ENCODE measurements around the gene MICAL1.

- TF ChIP-seq, protein P1, sequence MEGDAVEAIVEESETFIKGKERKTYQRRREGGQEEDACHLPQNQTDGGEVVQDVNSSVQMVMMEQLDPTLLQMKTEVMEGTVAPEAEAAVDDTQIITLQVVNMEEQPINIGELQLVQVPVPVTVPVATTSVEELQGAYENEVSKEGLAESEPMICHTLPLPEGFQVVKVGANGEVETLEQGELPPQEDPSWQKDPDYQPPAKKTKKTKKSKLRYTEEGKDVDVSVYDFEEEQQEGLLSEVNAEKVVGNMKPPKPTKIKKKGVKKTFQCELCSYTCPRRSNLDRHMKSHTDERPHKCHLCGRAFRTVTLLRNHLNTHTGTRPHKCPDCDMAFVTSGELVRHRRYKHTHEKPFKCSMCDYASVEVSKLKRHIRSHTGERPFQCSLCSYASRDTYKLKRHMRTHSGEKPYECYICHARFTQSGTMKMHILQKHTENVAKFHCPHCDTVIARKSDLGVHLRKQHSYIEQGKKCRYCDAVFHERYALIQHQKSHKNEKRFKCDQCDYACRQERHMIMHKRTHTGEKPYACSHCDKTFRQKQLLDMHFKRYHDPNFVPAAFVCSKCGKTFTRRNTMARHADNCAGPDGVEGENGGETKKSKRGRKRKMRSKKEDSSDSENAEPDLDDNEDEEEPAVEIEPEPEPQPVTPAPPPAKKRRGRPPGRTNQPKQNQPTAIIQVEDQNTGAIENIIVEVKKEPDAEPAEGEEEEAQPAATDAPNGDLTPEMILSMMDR (IDR thresholded peaks at IDR 0.05; ENCODE audit: low read depth, low read length), result no peak
- TF ChIP-seq EZH2phosphoT487 (IDR thresholded peaks at IDR 0.05; ENCODE audit: low read depth), result no peak
Measured at GRCh38 chr6:109475625-109476024, 20.1 kb upstream of the MICAL1 start.

All from OCI-LY3 (cell line).